Ishikawa (cell line): ENCODE data around the gene NUAK2.

Source experiments
- CEBPB ChIP-seq: IDR thresholded peaks from 2 replicates; pipeline ENCODE4 v1.6.1; 2012
- CREB1 ChIP-seq: IDR thresholded peaks from 2 replicates; pipeline ENCODE4 v1.6.1; 2012; ENCODE audit warnings: low read depth
- EGR1 ChIP-seq: IDR thresholded peaks from 2 replicates; pipeline ENCODE4 v1.6.1; 2012
- EP300 ChIP-seq: IDR thresholded peaks from 2 replicates; pipeline ENCODE4 v1.6.1; 2012; ENCODE audit warnings: borderline replicate concordance
- FOXM1 ChIP-seq: IDR thresholded peaks from 2 replicates; pipeline ENCODE4 v1.6.1; 2012; ENCODE audit warnings: low read depth, borderline replicate concordance
- MAX ChIP-seq: IDR thresholded peaks from 2 replicates; pipeline ENCODE4 v1.6.1; 2012
- NFIC ChIP-seq: IDR thresholded peaks from 2 replicates; pipeline ENCODE4 v1.6.1; 2012
- RAD21 ChIP-seq: IDR thresholded peaks from 2 replicates; pipeline ENCODE4 v1.6.1; 2012; ENCODE audit warnings: low read depth
- REST ChIP-seq: IDR thresholded peaks from 2 replicates; pipeline ENCODE4 v1.6.1; 2012; ENCODE audit warnings: low read depth, mild to moderate bottlenecking
- TAF1 ChIP-seq: IDR thresholded peaks from 2 replicates; pipeline ENCODE4 v1.6.1; 2012; ENCODE audit warnings: low read depth, mild to moderate bottlenecking
- TCF12 ChIP-seq: IDR thresholded peaks from 2 replicates; pipeline ENCODE4 v1.6.1; 2012; ENCODE audit warnings: low read depth
- TEAD4 ChIP-seq: IDR thresholded peaks from 2 replicates; pipeline ENCODE4 v1.6.1; 2012
- USF1 ChIP-seq: IDR thresholded peaks from 2 replicates; pipeline ENCODE4 v1.6.1; 2012
- YY1 ChIP-seq: IDR thresholded peaks from 2 replicates; pipeline ENCODE4 v1.6.1; 2012; ENCODE audit warnings: low read depth
- ZBTB7A ChIP-seq: IDR thresholded peaks from 2 replicates; pipeline ENCODE4 v1.6.1; 2012; ENCODE audit warnings: low read depth

Gene NUAK2

GRCh38 chr1:205365945-205366463 is 44.5 kb upstream of the NUAK2 start:
- no peak for TF ChIP-seq RAD21
- TF ChIP-seq USF1, result no peak
- TF ChIP-seq EGR1, result no peak
- no peak for TF ChIP-seq CEBPB

- TF ChIP-seq MAX (no peak), FOXM1 (no peak), USF1 (no peak), TAF1 (no peak), CREB1 (no peak), EP300 (no peak), NFIC (no peak), TCF12 (no peak), CEBPB (no peak), EGR1 (no peak), RAD21 (no peak), YY1 (no peak), REST (no peak), TEAD4 (no peak), ZBTB7A (no peak)
Measured at GRCh38 chr1:205360891-205361290, 39.3 kb upstream of the NUAK2 start.

GRCh38 chr1:205359771-205360565 is 38.4 kb upstream of the NUAK2 start:
- TF ChIP-seq TAF1 (no peak), REST (no peak), MAX (no peak), USF1 (no peak), YY1 (no peak), TCF12 (no peak), EGR1 (no peak), TEAD4 (no peak), CREB1 (no peak)

GRCh38 chr1:205358579-205358978 is 37.0 kb upstream of the NUAK2 start:
- TF ChIP-seq ZBTB7A (no peak), YY1 (no peak), CEBPB (no peak), FOXM1 (no peak)

GRCh38 chr1:205357567-205357966 is 36.0 kb upstream of the NUAK2 start:
- TF ChIP-seq NFIC (no peak), EP300 (no peak), CREB1 (no peak), RAD21 (no peak), TEAD4 (no peak), REST (no peak), EGR1 (no peak), FOXM1 (no peak), ZBTB7A (no peak), USF1 (no peak)
